ENCODE data around the gene MTOR.
"Not testable (repeated sequence)": the region's sequence is repeated elsewhere in the genome, so short reads cannot be mapped to it uniquely, and the experiment has no call there.

The MTOR gene

DNA sequence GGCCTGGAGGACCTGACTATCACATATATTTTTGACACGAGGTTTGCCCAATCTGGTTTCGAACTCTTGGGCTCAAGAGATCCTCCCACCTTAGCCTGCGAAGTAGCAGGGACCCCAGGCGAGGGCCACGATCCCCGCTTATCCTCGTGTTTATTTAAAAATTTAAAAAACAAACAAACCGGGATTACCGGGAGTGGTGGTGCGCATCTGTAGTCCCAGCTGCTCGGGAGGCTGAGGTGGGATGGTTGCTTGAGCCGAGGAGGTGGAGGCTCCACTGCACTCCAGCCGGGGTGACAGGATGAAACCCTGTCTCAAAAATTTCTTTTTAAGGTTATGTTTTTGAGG lies 162.2 kb downstream of the MTOR start:
- DNase-seq = no peak

- peak; percentile 93 to 94 for DNase-seq
Measured at GRCh38 chr1:11099310-11100148, 162.8 kb downstream of the MTOR start, which contains the start of gene EXOSC10. TSS of gene EXOSC10 (minus strand) at chr1:11099869. CDS start at chr1:11099831, 38 bp downstream.

DNA sequence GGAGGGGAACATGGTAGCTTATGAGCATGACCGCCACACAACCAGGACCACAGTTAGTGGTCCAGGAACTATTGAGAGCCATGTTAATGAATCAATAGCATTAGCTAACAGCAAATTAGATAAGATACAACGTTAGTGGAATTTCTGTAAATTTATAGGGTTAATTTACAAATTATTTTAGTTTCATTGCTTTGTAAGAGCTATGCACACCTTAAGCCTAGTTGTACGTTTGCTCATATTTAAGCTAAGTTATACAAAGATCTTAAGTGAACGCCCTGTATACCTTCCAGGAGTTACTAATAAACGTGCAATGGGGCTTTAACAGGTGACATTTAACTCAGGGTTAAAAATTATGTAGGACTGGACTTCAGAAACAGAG lies 163.4 kb downstream of the MTOR start:
- DNase-seq = no peak

DNA sequence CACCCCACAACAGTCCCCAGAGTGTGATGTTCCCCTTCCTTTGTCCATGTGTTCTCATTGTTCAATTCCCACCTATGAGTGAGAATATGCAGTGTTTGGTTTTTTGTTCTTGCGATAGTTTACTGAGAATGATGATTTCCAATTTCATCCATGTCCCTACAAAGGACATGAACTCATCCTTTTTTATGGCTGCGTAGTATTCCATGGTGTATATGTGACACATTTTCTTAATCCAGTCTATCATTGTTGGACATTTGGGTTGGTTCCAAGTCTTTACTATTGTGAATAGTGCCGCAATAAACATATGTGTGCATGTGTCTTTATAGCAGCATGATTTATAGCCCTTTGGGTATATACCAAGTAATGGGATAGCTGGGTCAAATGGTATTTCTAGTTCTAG lies 178.6 kb downstream of the MTOR start:
- DNase-seq = not testable (repeated sequence)

GRCh38 chr1:11080931-11081330 lies 181.4 kb downstream of the MTOR start:
- no peak for DNase-seq

DNA sequence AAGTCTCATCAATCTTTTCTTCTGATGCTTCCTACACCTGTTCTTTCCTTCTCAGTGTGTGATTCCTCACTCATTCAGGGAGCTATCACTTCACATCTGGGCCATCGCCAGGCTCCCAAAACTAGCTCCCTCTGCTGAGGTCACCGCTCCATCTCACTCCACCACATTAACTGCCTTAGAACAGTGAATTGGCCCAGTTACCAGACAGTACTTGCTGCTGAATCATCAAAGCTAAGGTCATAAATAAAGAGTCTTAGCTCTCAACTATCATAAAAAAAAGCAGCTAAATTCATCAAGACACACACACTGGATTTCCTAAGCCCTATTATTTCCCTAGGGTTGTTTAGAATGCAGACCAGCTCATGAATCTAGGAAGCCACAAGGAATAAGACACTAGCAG lies 183.7 kb downstream of the MTOR start:
- no peak for DNase-seq

- not testable (repeated sequence) for DNase-seq
Measured at GRCh38 chr1:11073398-11073797, 189.0 kb downstream of the MTOR start.

- no peak for DNase-seq
Measured at GRCh38 chr1:11072216-11072917, 190.0 kb downstream of the MTOR start.

- DNase-seq = no peak
Measured at GRCh38 chr1:11071463-11072215, 190.7 kb downstream of the MTOR start.

DNA sequence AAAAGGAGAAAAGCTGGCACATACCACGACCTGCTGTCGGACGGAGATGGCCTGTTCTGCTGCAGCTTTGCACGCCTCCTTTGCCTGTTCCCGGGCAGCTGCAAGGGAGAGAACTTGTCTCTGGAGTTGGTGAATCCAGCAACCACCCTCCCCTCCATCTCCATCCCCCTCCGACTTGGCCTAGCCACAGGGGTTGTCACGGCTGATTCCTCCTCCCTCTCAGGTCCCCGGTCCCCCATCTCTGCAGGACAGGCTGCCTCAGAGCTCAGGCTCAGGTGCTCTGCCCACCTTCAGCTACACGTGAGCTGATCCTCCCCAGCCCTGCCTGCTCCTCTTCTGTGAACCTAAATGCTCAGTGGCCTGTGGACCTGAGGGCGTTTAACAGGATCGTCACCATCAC lies 191.5 kb downstream of the MTOR start:
- no peak for DNase-seq

- DNase-seq = no peak
Measured at GRCh38 chr1:11068600-11069473, 193.5 kb downstream of the MTOR start.

GRCh38 chr1:11067716-11068599 lies 194.4 kb downstream of the MTOR start:
- no peak for DNase-seq

DNA sequence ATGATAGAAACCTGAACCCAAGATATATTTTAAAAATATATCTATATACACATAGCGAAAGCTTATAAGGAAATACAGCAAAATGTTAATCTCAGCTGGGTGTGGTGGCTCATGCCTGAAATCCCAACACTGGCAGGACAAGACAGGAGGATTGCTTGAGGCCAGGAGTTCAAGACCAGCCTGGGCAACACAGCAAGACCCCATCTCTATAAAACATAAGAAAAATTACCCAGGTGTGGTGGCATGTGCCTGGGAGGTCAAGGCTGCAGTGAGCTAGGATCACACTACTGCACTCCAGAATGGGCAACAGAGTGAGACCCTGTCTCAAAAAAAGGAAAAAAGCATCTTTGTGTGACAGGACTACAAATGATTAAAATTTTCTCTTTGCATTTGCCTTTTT lies 196.6 kb downstream of the MTOR start:
- no peak for DNase-seq

DNA sequence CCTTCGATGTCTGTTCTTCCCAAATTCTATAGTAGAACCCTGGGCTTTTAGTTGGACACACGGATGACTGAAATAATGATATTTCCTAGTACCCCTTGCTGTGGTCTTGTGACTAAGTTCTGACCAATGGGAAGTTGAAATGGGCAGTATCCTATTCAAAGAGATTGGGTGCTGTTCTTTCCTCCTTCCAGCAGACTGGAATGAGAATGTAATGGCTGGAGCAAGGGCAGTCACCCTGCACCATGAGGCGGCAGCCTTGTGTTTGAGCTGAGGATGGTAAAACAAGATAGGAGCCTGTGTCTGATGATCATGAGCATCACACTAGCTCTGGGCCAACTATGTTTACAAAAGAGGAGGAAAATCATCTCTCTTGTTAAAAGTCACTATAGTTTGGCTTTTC lies 197.4 kb downstream of the MTOR start:
- DNase-seq = no peak

- DNase-seq = not testable (repeated sequence)
Measured at GRCh38 chr1:11063937-11064537, 198.3 kb downstream of the MTOR start.

DNA sequence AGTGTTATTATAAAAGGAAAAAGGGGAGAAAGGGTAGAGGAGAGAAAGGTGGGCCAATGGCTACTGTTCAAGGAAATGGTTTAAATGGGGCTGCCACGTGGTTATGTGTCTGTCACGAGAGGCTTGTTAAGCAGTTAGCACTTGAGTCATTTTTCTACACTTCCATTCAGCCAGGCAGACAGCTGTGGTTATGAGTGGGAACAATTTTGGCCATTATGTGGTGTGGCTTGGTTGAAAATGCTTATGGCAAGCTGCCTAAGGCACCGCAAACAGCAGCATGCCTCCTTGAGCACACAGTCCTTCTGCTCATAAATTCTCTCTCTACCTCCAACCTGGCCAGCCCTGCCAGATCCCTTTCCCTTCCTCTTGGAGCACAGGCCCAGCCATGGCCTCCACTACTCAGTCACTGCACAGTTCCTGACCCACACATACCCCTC lies 199.4 kb downstream of the MTOR start:
- no peak for DNase-seq

- no peak for DNase-seq
Measured at GRCh38 chr1:11061652-11062365, 200.5 kb downstream of the MTOR start.

- DNase-seq = peak; percentile 83 to 87
Measured at GRCh38 chr1:11059968-11060830, 202.2 kb downstream of the MTOR start, which contains the start of gene SRM. TSS of gene SRM (minus strand) at chr1:11060018. CDS start at chr1:11059943, 75 bp downstream.

Measured in activated CD4-positive, alpha-beta T cell treated with anti-CD3 and anti-CD28 coated beads, Interleukin-2, amount 50 U/mL, for 4 hours (primary cell).